HG02798 (cell line): Measurements from ENCODE around the gene YBX1.

Experiments
- ATAC-seq: cut with Tn5 transposase; IDR thresholded peaks from one replicate; pipeline ENCODE4 v1.9.1; 2021; ENCODE audit warnings: mild to moderate bottlenecking; ENCODE audit not compliant: unreplicated experiment, poor library complexity

Gene YBX1

GRCh38 chr1:42733415-42734200 lies 51.4 kb downstream of the YBX1 start:
- no peak for ATAC-seq

- no peak for ATAC-seq
These were observed 52.2 kb downstream of the YBX1 start for GRCh38 chr1:42734201-42735035.

DNA sequence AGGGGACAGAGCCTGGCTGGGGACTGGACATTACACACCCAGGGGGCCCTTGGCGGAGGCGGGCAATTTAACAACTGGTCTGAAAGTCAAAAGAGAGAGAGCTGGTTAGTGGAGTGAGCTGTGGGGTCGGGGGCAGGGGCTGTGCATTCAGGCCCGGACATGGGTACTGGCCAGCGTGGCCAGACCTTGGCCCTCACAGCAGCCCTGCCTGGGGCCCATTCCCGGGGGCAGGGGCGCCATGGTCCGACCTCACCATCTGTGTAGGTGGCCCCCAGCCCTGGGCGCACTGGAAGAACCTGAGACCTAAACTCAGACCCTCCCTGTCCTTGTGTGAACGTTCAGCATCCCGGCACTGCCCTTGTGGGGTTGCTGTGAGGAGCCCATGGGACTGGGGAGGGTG lies 52.8 kb downstream of the YBX1 start:
- ATAC-seq = no peak

- no peak for ATAC-seq
These were observed 53.4 kb downstream of the YBX1 start for GRCh38 chr1:42735477-42736105.

- ATAC-seq = no peak
These were observed 53.9 kb downstream of the YBX1 start for GRCh38 chr1:42736152-42736551.

- ATAC-seq = no peak
These were observed 54.5 kb downstream of the YBX1 start for GRCh38 chr1:42736571-42737200.

- ATAC-seq = no peak
These were observed 55.0 kb downstream of the YBX1 start for GRCh38 chr1:42737257-42737656.

GRCh38 chr1:42737986-42738677 lies 55.9 kb downstream of the YBX1 start:
- ATAC-seq = no peak

DNA sequence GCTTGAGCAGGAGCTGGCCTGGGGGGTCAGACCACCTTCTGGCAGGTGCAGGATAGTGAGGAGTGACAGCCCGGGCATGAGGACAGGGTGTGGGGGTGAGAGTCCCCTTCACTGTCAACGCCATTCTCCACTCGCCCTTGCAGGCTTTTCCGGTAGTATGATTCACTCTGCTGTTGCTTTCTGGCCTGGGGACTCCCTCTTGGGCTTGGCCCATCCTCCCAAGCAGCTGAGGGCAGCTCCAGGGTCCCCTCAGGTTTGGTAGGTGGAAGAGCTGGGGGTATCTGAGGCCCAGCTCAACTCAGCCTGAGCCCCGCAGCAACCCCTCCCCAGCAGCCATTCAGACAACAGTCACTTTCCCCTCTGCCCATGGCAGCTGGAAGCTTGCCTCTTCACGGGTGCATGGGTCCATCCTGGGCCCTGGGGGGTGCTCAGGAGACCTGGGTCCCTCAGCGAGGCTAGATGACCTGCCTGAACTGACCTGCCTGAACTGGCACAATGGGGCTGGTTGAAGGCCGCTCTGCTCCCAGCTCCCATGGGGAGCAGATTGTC lies 56.5 kb downstream of the YBX1 start:
- ATAC-seq = no peak

- ATAC-seq = no peak
These were observed 57.8 kb downstream of the YBX1 start, which contains the start of gene CLDN19 for GRCh38 chr1:42739753-42740700. TSS of gene CLDN19 (minus strand) at chr1:42740236. CDS start at chr1:42740063, 173 bp downstream.

DNA sequence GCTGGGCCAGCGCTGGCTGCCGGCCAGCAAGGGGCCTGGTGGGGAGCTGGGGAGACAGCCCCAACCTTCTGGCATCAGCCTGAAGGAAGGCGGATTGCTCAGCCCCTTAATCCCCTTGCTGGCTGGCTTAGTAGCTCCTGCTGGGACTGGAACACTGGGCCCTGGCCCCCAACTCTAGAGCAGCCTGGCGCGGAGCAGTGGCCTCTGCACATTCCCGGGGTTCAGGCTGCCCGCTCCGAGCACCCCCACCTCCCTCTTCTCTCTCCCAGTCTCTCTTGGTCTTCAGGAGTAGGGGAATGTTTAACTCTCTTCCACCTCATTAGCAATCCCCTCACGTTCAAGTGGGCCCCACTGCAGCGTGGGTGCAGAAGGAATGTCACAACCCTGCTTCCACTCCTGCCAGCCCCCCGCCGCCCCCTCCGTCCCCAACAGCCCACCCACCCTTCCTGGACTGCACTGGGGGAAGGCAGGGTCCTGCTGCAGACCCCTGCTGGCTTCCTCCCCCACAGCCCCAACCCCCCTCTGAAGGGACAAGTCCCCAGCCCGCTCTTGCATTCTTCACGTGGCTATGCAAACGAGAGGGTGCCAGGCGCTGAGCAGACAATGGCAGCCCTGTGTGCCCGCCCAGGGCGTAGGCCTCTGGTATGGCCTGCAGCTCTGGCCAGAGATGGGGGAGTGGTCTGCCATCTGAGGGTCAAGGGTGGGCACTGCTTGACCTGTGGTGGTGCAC lies 58.8 kb downstream of the YBX1 start:
- no peak for ATAC-seq

GRCh38 chr1:42741706-42742105 lies 59.5 kb downstream of the YBX1 start:
- ATAC-seq = no peak

DNA sequence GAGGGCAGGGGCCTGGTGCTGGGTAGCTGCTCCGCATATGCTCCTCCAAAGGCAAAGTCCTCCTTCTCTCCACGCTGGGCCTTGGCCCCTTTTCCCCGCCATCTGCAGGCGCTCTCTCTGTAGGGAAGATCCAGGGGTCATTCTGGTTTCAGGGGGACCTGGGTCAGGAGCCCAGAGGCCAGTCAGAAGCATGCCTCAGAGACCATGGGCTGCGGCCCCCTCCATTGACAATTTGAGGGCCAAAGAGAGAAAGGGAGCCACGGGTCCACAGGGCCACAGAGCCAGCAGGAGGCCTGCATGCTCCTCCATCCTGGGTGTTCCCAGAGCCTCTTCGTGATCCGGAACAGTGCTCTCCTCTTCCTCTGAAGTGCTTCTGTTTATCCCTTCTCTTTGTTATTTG lies 59.9 kb downstream of the YBX1 start:
- no peak for ATAC-seq

- ATAC-seq = no peak
These were observed 60.5 kb downstream of the YBX1 start for GRCh38 chr1:42742617-42743316.

GRCh38 chr1:42743317-42744147 lies 61.3 kb downstream of the YBX1 start:
- no peak for ATAC-seq

GRCh38 chr1:42744148-42744413 lies 61.9 kb downstream of the YBX1 start:
- ATAC-seq = no peak

- no peak for ATAC-seq
These were observed 63.6 kb downstream of the YBX1 start for GRCh38 chr1:42745851-42746250.
